ENCODE results near the gene KCND2.

DNA sequence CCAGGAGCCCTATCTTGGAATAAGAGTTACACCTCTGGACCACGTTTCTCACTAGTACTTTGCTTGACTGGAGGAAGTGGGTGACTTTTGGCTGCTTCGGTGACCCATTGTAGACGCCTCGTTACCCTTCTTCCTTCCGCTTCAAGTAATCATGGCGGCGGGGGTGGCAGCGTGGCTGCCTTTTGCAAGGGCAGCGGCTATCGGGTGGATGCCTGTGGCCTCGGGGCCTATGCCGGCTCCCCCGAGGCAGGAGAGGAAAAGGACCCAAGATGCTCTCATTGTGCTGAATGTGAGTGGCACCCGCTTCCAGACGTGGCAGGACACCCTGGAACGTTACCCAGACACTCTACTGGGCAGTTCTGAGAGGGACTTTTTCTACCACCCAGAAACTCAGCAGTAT, 1.5 kb downstream of the KCND2 start:
- TF ChIP-seq, protein P1, sequence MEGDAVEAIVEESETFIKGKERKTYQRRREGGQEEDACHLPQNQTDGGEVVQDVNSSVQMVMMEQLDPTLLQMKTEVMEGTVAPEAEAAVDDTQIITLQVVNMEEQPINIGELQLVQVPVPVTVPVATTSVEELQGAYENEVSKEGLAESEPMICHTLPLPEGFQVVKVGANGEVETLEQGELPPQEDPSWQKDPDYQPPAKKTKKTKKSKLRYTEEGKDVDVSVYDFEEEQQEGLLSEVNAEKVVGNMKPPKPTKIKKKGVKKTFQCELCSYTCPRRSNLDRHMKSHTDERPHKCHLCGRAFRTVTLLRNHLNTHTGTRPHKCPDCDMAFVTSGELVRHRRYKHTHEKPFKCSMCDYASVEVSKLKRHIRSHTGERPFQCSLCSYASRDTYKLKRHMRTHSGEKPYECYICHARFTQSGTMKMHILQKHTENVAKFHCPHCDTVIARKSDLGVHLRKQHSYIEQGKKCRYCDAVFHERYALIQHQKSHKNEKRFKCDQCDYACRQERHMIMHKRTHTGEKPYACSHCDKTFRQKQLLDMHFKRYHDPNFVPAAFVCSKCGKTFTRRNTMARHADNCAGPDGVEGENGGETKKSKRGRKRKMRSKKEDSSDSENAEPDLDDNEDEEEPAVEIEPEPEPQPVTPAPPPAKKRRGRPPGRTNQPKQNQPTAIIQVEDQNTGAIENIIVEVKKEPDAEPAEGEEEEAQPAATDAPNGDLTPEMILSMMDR (conservative IDR thresholded peaks at IDR 0.05; ENCODE audit: low read depth, low read length): no peak
- TF ChIP-seq FOS (IDR thresholded peaks at IDR 0.05; ENCODE audit: low read depth, low read length) (no peak), RAD21 (IDR thresholded peaks at IDR 0.05; ENCODE audit: low read length) (no peak), BHLHE40 (IDR thresholded peaks at IDR 0.05; ENCODE audit: low read depth, low read length) (no peak), RFX5 (IDR thresholded peaks at IDR 0.05; ENCODE audit: low read depth, low read length) (no peak), CEBPB (IDR thresholded peaks at IDR 0.05; ENCODE audit: low read depth, low read length) (no peak)
- TF ChIP-seq, protein P2, sequence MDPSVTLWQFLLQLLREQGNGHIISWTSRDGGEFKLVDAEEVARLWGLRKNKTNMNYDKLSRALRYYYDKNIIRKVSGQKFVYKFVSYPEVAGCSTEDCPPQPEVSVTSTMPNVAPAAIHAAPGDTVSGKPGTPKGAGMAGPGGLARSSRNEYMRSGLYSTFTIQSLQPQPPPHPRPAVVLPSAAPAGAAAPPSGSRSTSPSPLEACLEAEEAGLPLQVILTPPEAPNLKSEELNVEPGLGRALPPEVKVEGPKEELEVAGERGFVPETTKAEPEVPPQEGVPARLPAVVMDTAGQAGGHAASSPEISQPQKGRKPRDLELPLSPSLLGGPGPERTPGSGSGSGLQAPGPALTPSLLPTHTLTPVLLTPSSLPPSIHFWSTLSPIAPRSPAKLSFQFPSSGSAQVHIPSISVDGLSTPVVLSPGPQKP (IDR thresholded peaks at IDR 0.05; ENCODE audit: borderline replicate concordance, low read depth, low read length): no peak
